ENCODE data around the gene CENPB. TPM values are rescaled to one million over a fixed set of nuclear protein-coding genes. Genes with fewer than 3 reads are reported as not detected.

The CENPB gene
- polyA plus RNA-seq, 1 donor (not counting 4 experiments of a cell fraction or from before 2014, with no cell fraction given) = 18.1 TPM

DNA sequence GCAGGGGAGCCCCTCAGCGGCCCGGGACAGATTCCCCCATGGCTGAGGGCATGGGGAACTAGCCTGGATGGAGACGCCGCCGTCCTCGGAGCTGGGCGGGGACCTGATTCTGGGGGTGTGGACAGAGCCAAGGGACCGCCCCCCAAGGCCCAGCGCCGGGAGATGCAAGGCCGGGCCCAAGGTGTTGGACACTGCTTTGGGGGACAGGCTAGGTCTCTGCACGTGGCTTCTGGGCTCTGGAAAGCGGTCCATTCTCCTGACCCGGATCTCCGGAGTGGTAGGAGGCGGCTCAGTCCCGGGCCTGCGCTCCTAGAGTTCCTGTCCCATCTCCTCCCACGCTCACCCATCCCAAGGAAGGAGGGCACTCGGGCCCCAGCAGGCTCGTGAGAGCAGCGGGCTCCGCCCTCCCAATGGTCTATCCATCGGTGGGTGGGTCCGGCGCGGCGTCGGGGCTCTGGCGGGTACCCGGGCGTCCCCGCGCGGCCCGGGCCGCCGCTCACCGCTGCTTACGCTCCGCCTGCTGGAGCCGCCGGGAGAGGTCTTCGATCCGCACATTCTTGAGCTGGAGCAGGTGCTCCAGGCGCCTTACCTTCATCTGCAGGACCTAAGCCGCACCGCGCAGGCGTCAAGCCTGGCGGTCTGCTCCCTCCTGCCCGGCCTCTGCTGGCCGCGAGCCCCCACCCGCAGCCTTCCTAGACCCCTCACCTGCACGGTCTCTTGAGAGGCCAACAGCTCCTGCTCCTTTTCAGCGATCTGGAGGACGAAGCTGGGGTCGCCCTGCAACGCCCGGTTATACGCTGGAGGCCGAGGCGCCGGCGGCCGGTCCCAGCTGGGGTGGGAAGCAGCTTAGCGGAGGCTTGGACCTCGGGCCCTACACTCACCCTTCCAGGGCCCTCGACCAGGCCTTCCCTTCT lies 8.6 kb downstream of the CENPB start:
- Histone ChIP-seq H3K4me2 (ENCODE audit: control insufficient read depth, extremely low read depth, insufficient read depth, low read depth, low read length) (peak overlapping the region; percentile 86), H3K4me1 (ENCODE audit: control insufficient read depth, extremely low read depth, insufficient read depth, low read length) (peaks cover 17% of the 10 kb centered on the region), H3K36me3 (ENCODE audit: control insufficient read depth in 2 of 2, extremely low read depth in 1 of 2, insufficient read depth in 2 of 2, low read length in 2 of 2) (no peaks in the 10 kb centered on the region), H2AFZ (ENCODE audit: control insufficient read depth, low read length) (peak overlapping the region; percentile 89), H3K9me3 (ENCODE audit: control insufficient read depth, low read depth, low read length) (no peaks in the 10 kb centered on the region), H3K9ac (ENCODE audit: control insufficient read depth, extremely low read depth, insufficient read depth, low read length) (peak overlapping the region; percentile 38), H4K20me1 (ENCODE audit: control insufficient read depth, extremely low read depth, insufficient read depth, low read length) (peaks cover 4% of the 10 kb centered on the region), H3K27me3 (ENCODE audit: control insufficient read depth, extremely low read depth, insufficient read depth, low read length) (peaks cover 10% of the 10 kb centered on the region), H3K79me2 (ENCODE audit: control insufficient read depth, insufficient read depth, low read length) (no peaks in the 10 kb centered on the region), H3K27ac (ENCODE audit: control insufficient read depth, insufficient read depth, low read length) (no peak overlapping the region), H3K9me1 (ENCODE audit: control insufficient read depth, extremely low read depth, insufficient read depth, low read length) (no peaks in the 10 kb centered on the region), H3K4me3 (ENCODE audit: control insufficient read depth in 2 of 3, extremely low read depth in 1 of 3, insufficient read depth in 2 of 3, low read depth in 1 of 3, low read length in 3 of 3) (peak overlapping the region; percentile 37 to 65 (median 48))
- TF ChIP-seq EZH2 (IDR thresholded peaks at IDR 0.05; ENCODE audit: low read length) = no peak
- TF ChIP-seq, protein P1, sequence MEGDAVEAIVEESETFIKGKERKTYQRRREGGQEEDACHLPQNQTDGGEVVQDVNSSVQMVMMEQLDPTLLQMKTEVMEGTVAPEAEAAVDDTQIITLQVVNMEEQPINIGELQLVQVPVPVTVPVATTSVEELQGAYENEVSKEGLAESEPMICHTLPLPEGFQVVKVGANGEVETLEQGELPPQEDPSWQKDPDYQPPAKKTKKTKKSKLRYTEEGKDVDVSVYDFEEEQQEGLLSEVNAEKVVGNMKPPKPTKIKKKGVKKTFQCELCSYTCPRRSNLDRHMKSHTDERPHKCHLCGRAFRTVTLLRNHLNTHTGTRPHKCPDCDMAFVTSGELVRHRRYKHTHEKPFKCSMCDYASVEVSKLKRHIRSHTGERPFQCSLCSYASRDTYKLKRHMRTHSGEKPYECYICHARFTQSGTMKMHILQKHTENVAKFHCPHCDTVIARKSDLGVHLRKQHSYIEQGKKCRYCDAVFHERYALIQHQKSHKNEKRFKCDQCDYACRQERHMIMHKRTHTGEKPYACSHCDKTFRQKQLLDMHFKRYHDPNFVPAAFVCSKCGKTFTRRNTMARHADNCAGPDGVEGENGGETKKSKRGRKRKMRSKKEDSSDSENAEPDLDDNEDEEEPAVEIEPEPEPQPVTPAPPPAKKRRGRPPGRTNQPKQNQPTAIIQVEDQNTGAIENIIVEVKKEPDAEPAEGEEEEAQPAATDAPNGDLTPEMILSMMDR (optimal IDR thresholded peaks at IDR 0.05 in 1 of 3, IDR thresholded peaks at IDR 0.05 in 1 of 3, conservative IDR thresholded peaks at IDR 0.05 in 1 of 3; ENCODE audit: extremely low read depth in 1 of 3, insufficient read depth in 2 of 3, low read length in 3 of 3) = peak in 1 of 3 experiments; percentile 5
- FAIRE-seq = no peak
- dilution Hi-C loops (cut with MboI; ENCODE audit: extremely low pct_ligation_motif_present, low sequenced_read_pairs) = no loop called here
- DNase-seq (ENCODE audit: low read depth, low spot score) = no peak

DNA sequence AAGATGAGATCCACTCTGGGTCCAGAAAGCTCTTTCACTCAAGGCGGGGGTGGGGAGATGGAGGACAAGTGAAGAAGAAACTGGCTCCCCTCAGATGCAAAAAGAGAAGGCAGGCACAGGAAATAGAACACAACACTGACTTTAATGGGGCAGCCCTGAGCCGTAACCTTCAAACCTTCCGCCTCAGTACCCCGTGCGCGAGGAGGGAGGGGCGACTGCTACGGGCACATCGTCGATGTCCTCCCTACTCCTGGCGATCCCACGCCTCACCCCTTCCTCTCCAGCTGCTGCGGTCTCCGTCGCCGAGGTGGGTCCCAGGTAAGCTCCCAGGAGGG lies 9.2 kb downstream of the CENPB start:
- Histone ChIP-seq H3K36me3 (ENCODE audit: control insufficient read depth in 2 of 2, extremely low read depth in 1 of 2, insufficient read depth in 2 of 2, low read length in 2 of 2) (no peaks in the 10 kb centered on the region), H3K4me3 (ENCODE audit: control insufficient read depth in 2 of 3, extremely low read depth in 1 of 3, insufficient read depth in 2 of 3, low read depth in 1 of 3, low read length in 3 of 3) (peak overlapping the region; percentile 37 to 65 (median 48)), H3K27ac (ENCODE audit: control insufficient read depth, insufficient read depth, low read length) (no peak overlapping the region), H4K20me1 (ENCODE audit: control insufficient read depth, extremely low read depth, insufficient read depth, low read length) (peaks cover 2% of the 10 kb centered on the region), H3K9me3 (ENCODE audit: control insufficient read depth, low read depth, low read length) (no peaks in the 10 kb centered on the region), H3K9me1 (ENCODE audit: control insufficient read depth, extremely low read depth, insufficient read depth, low read length) (no peaks in the 10 kb centered on the region), H3K79me2 (ENCODE audit: control insufficient read depth, insufficient read depth, low read length) (no peaks in the 10 kb centered on the region), H3K4me2 (ENCODE audit: control insufficient read depth, extremely low read depth, insufficient read depth, low read depth, low read length) (peak overlapping the region; percentile 86), H3K27me3 (ENCODE audit: control insufficient read depth, extremely low read depth, insufficient read depth, low read length) (peaks cover 10% of the 10 kb centered on the region), H3K4me1 (ENCODE audit: control insufficient read depth, extremely low read depth, insufficient read depth, low read length) (peaks cover 11% of the 10 kb centered on the region), H2AFZ (ENCODE audit: control insufficient read depth, low read length) (peak overlapping the region; percentile 89), H3K9ac (ENCODE audit: control insufficient read depth, extremely low read depth, insufficient read depth, low read length) (peak overlapping the region; percentile 38)
- FAIRE-seq (no peak), DNase-seq (ENCODE audit: low read depth, low spot score) (no peak)
- dilution Hi-C loops (cut with MboI; ENCODE audit: extremely low pct_ligation_motif_present, low sequenced_read_pairs) = no loop called here
- TF ChIP-seq, protein P1 (optimal IDR thresholded peaks at IDR 0.05 in 1 of 3, IDR thresholded peaks at IDR 0.05 in 1 of 3, conservative IDR thresholded peaks at IDR 0.05 in 1 of 3; ENCODE audit: extremely low read depth in 1 of 3, insufficient read depth in 2 of 3, low read length in 3 of 3) = no peak
- no peak for TF ChIP-seq EZH2 (IDR thresholded peaks at IDR 0.05; ENCODE audit: low read length)

All from keratinocyte (primary cell).